ENCODE data around the gene OR6M1. TPM values are rescaled to one million over a fixed set of nuclear protein-coding genes. Genes with fewer than 3 reads are reported as not detected.

OR6M1 gene
- total and polyA plus RNA-seq, 2 of the 4 experiments (the other 2 are of a cell fraction), result not detected

- H3K4me2 ChIP-seq (ENCODE audit: low read depth, low read length), result no peak overlapping the region
- H4K91ac ChIP-seq (ENCODE audit: insufficient read depth, low read depth, low read length), result no peak overlapping the region
- no peaks in the 10 kb centered on the region for H3K9me1 ChIP-seq (ENCODE audit: insufficient read depth, low read length)
- ChIA-PET CTCF (no interaction called here), POLR2A (ENCODE audit: unreplicated experiment) (no interaction called here)
- no peaks in the 10 kb centered on the region; the same call in 1 of the 2 replicates for H3K27me3 ChIP-seq (ENCODE audit: control insufficient read depth, insufficient read depth, low read length)
- no peaks in the 10 kb centered on the region for H3K36me3 ChIP-seq (ENCODE audit: control insufficient read depth, insufficient read depth, low read length)
- no CpG with 5 or more reads among the region's 1 CpG for WGBS, 2 experiments (ENCODE audit: extremely low coverage in 2 of 2, insufficient read length in 1 of 2)
- no peak overlapping the region for H4K5ac ChIP-seq (ENCODE audit: low read depth, low read length)
- in situ Hi-C loops (cut with MboI; ENCODE audit: low sequenced_read_pairs), result no loop called here
- no peak for ATAC-seq (ENCODE audit: low read depth)
- H3K9ac ChIP-seq (ENCODE audit: low read depth, low read length), result no peak overlapping the region
- dilution Hi-C loops (cut with HindIII; ENCODE audit: low sequenced_read_pairs, unreplicated experiment), result no loop called here
- no peaks in the 10 kb centered on the region for H3K9me3 ChIP-seq (ENCODE audit: control insufficient read depth, insufficient read depth, low read length)
- no peak overlapping the region for H3K23ac ChIP-seq (ENCODE audit: low read depth, low read length)
- H2BK15ac ChIP-seq (ENCODE audit: low read depth, low read length), result no peak overlapping the region
- H4K20me1 ChIP-seq (ENCODE audit: insufficient read depth, low read length), result no peaks in the 10 kb centered on the region
- H3K4me1 ChIP-seq (ENCODE audit: control insufficient read depth, insufficient read depth, low read length), result no peaks in the 10 kb centered on the region
- H3K4ac ChIP-seq (ENCODE audit: low read depth, low read length), result no peak overlapping the region
- no peak for DNase-seq
- no peak overlapping the region for H4K8ac ChIP-seq (ENCODE audit: low read depth in 2 of 2, low read length in 2 of 2)
- no TSS peak for BruUV-seq (replicated peaks)
- no peak overlapping the region for H2BK20ac ChIP-seq (ENCODE audit: low read depth, low read length)
- H3K79me1 ChIP-seq (ENCODE audit: low read depth in 1 of 2, low read length in 2 of 2), result no peaks in the 10 kb centered on the region
- no peak overlapping the region for H2BK120ac ChIP-seq (ENCODE audit: low read depth, low read length)
- H3K18ac ChIP-seq (ENCODE audit: low read depth, low read length), result no peak overlapping the region
- H3K14ac ChIP-seq (replicated peaks; ENCODE audit: low read depth, low read length), result no peak overlapping the region
- no peak overlapping the region for H3K27ac ChIP-seq (ENCODE audit: insufficient read depth, low read length)
- H2AK9ac ChIP-seq (replicated peaks; ENCODE audit: low read depth, low read length, poor library complexity), result no peak overlapping the region
- H2BK5ac ChIP-seq (ENCODE audit: low read depth, low read length, poor library complexity, severe bottlenecking), result no peak overlapping the region
- no peak for TF ChIP-seq BHLHE40 (IDR thresholded peaks at IDR 0.05; ENCODE audit: low read depth, low read length)
- no peak for TF ChIP-seq MAZ (IDR thresholded peaks at IDR 0.05; ENCODE audit: borderline replicate concordance, low read depth, low read length)
- TF ChIP-seq RAD21 (IDR thresholded peaks at IDR 0.05; ENCODE audit: low read length), result no peak
- no peak for TF ChIP-seq RCOR1 (IDR thresholded peaks at IDR 0.05; ENCODE audit: insufficient replicate concordance, low read length)
- no peak for TF ChIP-seq ELK1 (IDR thresholded peaks at IDR 0.05; ENCODE audit: borderline replicate concordance, low read depth, low read length)
- no peak for TF ChIP-seq CTCF (conservative IDR thresholded peaks at IDR 0.05; ENCODE audit: low read depth, low read length)
- TF ChIP-seq USF2 (IDR thresholded peaks at IDR 0.05; ENCODE audit: low read depth, low read length), result no peak
- TF ChIP-seq POLR2A (IDR thresholded peaks at IDR 0.05; ENCODE audit: low read depth, low read length), result no peak
- TF ChIP-seq RFX5 (IDR thresholded peaks at IDR 0.05; ENCODE audit: low read depth, low read length), result no peak
- no peak overlapping the region for H2AFZ ChIP-seq (replicated peaks; ENCODE audit: low read length, poor library complexity)
- H3K4me3 ChIP-seq (ENCODE audit: insufficient read depth, low read depth, low read length), result no peak overlapping the region
- intact Hi-C loops (cut with micrococcal nuclease), result no loop called here
- no peak overlapping the region for H2AK5ac ChIP-seq (ENCODE audit: low read depth, low read length)
- no peak overlapping the region for H3K56ac ChIP-seq (ENCODE audit: extremely low read depth, insufficient read depth, low read length)
Measured at GRCh38 chr11:123775289-123775688, 30.9 kb downstream of the OR6M1 start.
